ENCODE results near the gene PTMS.

Gene PTMS

DNA sequence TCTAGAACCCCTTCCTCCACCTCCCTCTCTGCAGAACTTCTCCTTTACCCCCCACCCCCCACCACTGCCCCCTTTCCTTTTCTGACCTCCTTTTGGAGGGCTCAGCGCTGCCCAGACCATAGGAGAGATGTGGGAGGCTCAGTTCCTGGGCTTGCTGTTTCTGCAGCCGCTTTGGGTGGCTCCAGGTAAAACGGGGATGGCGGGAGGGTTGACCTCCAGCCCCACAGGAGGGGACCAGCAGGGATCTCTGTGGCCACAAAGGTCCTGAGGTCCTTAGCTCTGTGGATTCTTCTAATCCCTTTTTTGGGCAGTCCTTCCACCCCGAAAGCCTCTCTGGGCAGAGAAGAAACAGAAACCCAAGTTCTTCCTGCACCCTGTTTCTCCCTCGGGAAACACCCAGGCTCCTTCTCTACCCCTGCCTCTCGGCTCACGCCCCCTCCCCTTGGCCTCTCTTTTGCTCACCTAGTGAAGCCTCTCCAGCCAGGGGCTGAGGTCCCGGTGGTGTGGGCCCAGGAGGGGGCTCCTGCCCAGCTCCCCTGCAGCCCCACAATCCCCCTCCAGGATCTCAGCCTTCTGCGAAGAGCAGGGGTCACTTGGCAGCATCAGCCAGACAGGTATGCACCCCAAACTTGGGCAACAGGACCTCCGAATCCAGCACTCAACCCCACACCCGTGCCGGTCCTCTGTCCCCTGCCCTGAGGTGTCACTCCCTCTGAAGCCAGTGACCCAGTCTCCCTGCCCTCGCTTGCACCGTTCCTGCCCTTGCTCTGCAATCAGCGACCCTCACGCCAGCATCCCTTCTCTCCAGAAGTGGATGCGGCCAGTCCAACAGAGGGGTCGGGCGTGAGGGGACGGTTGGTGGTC lies 6.8 kb downstream of the PTMS start:
- DNase-seq = no peak

GRCh38 chr12:6773590-6774351 lies 7.6 kb downstream of the PTMS start:
- DNase-seq = no peak

GRCh38 chr12:6774499-6775062 lies 8.4 kb downstream of the PTMS start:
- no peak for DNase-seq

GRCh38 chr12:6775185-6776174 lies 9.3 kb downstream of the PTMS start:
- no peak for DNase-seq

DNA sequence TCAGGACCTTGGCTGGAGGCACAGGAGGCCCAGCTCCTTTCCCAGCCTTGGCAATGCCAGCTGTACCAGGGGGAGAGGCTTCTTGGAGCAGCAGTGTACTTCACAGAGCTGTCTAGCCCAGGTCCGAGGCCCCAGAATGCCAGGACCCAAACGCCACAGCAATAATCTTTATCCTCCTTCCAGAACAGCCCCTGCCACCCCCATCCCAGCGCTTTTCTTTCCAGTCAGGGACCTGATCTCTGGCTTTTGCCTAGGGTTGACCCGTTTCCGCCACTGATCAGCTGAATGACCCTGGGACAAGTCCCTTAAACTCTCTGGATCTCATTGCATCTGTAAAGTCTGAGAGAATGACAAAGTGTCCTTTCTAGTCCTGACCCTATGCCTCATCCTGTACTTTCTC lies 11.2 kb downstream of the PTMS start:
- DNase-seq = no peak

- DNase-seq = no peak
These were observed 12.0 kb downstream of the PTMS start for GRCh38 chr12:6778217-6778573.

GRCh38 chr12:6778574-6779550 lies 12.7 kb downstream of the PTMS start:
- DNase-seq = peak; percentile 71 to 80 (median 76)

GRCh38 chr12:6779708-6780432 lies 13.7 kb downstream of the PTMS start:
- DNase-seq = no peak

DNA sequence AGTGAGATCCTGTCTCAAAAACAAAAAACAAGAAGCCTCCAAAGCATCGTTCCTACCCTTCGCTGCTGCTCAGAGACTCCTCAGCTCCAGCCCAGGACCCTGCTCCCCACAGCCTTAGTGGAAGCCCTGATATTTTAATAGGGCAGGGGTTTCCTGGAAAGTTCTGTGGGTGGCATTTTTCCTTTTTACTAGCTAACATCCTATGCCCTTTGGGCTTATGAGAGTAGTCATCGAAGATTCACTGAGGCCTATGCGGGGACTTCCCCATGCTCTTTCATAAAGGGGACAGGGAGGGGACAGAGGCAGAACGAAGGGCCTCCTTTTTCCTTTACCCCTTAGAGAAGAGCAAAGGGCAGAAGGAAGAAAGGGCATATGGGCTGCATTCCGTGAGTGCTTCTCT lies 14.4 kb downstream of the PTMS start:
- DNase-seq = no peak

DNA sequence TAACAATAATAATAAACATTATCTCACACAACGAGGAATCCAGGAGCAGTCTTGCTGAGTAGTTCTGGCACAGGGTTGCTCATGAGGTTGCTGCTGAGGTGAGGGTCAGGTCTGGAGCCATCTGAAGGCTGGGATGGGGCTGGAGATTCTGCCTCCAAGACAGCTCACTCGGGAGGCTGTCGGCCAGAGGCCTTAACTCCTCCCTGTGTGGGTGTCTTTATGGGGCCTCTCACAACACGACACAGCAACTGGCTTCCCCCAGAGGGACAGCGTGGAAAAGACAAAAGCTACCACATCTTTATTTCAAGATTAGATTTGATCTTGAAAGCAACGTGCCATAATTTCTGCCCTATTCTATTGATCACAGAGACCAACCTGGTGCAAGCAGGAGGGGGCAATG lies 16.0 kb downstream of the PTMS start:
- no peak for DNase-seq

DNA sequence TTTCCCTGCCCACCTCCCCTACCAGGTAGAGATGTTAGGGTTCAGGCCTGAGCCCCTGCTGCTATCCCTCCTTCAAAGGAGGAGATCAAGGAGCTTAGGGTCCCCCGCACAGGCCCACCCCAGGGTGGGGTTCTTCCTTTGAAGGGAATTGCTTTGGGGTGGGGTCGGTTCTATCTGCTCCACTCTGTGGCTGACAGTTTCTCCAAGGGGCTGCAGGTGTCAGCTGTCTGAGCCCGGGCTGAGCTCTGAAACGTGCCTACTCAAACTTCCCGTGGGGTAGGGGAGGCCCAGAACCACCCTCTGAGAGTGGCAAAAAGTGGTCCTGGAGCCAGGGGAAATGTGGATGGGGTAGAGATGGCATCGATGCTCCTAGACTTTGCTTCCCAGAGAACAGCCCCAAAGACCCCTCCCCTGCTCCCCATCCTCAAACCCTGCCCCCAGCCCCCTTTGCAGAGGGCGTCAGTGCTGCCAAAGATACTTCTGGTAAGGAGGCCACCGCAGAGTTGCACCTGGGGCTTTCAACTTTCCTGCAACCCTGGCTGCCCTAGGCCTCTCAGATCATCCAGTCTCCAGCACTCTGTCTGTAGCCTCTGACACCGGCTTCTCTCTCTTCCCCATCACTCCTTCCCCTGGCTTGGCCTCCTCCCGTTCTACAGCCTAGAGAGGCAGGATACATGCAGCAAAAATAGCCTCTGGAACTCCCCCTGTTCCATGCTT lies 16.8 kb downstream of the PTMS start:
- DNase-seq = no peak

- DNase-seq = no peak
These were observed 17.7 kb downstream of the PTMS start for GRCh38 chr12:6783828-6784227.

- DNase-seq = no peak
These were observed 18.1 kb downstream of the PTMS start for GRCh38 chr12:6784296-6784695.

- no peak for DNase-seq
These were observed 18.6 kb downstream of the PTMS start for GRCh38 chr12:6784761-6785160.

- DNase-seq = no peak
These were observed 20.4 kb downstream of the PTMS start for GRCh38 chr12:6786416-6787094.

DNA sequence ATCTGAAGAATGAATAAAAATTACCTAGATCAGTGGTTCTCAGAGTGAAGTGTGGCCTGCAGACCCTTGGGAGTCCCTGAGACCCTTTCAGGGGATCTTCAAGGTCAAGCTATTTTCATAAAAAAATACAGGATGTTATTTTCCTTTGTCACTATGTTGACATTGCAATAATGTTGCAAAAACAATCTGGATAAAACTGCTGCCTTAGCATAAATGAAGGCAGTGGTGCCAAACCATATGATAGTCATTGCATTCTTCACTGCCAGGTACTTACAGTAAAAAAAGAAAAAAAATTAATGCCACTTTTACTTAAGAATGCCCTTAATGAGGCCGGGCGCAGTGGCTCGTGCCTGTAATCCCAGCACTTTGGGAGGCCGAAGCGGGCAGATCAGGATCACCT lies 21.1 kb downstream of the PTMS start:
- DNase-seq = no peak

GRCh38 chr12:6788972-6789924 lies 23.1 kb downstream of the PTMS start, which contains the start of gene CD4:
Gene CD4, plus strand, starts transcription at chr12:6789528. Its CDS starts 10,611 bp downstream, at chr12:6800139.
- peak in 3 of 4 experiments; percentile 30 to 56 (median 53) for DNase-seq

All from activated CD4-positive, CD25-positive, alpha-beta regulatory T cell (primary cell).